Chondrocyte (in vitro differentiated cells): ENCODE measurements around the gene GRIN2D. TPM values are rescaled to one million over a fixed set of nuclear protein-coding genes. Genes with fewer than 3 reads are reported as not detected.

Experiments
- DNase-seq: peaks from one replicate; pipeline ENCODE4 v3.0.0; 2021; ENCODE audit warnings: mixed read lengths, low spot score
- H3K27ac Mint-ChIP-seq: one replicate; pipeline ENCODE4 v1.8.0; 2021; ENCODE audit warnings: mild to moderate bottlenecking, moderate library complexity, mixed read lengths; ENCODE audit not compliant: unreplicated experiment
- H3K27me3 Mint-ChIP-seq: 2 replicates; pipeline ENCODE4 v1.8.0; 2021; ENCODE audit warnings: low read depth, mixed read lengths
- H3K36me3 Mint-ChIP-seq: 2 replicates; pipeline ENCODE4 v1.8.0; 2021; ENCODE audit warnings: low read depth, mixed read lengths
- H3K4me1 Mint-ChIP-seq: 2 replicates; pipeline ENCODE4 v1.8.0; 2021; ENCODE audit warnings: low read depth, mild to moderate bottlenecking, mixed read lengths
- H3K4me3 Mint-ChIP-seq: one replicate; pipeline ENCODE4 v1.8.0; 2021; ENCODE audit warnings: mild to moderate bottlenecking, moderate library complexity, mixed read lengths; ENCODE audit not compliant: unreplicated experiment
- H3K9me3 Mint-ChIP-seq: 2 replicates; pipeline ENCODE4 v1.8.0; 2021; ENCODE audit warnings: low read depth, mixed read lengths
- total RNA-seq: library from RNA; stranded (reverse); gene quantifications from 3 replicates; pipeline ENCODE4 v1.2.1, GENCODE V29; 2021
- TF ChIP-seq, protein P1 (sequence below): fragments of 200-600 bp; sonication (generic); IDR thresholded peaks from 2 replicates; pipeline ENCODE4 v1.5.0; 2021; ENCODE audit warnings: antibody characterized with exemption, mild to moderate bottlenecking, moderate library complexity

GRIN2D gene
- total RNA-seq, 1 donor from 2014 or later, result 4.9 TPM

DNA sequence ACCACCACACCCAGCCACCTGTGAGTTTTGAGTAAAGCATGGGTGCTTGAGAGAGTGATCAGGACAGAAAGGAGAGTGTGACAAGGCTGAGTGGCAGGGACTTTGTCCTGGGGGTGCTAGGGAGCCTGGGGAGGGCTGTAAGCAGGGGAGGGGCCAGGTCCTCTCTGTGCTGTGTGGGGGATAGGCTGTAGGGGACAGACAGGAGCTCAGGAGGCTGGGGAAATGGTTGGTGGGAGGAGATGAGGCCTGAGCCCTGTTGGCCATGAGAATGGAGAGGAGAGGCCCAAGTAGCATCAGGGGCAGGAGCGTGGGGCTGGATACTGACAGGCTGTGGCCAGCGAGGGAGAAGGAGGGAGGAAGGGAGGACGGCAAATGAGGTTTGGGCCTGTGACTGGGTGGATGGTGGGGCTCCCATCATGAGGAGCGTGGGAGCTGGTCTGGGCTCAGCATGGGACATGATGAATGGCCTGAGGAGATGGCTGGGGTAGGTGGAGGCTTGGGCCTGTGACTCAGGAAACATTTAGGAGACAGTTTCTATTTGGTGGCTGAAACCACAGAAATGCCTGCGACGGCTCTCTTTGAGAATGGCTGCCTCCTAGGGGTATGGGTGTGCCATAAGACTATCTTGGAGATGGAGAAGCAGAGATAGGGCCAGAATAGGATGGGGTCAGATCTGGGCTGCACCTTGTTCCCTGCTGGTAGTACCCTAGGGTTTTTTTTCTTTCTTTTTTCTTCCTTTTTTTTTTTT lies 25.0 kb downstream of the GRIN2D start:
- no peaks in the 10 kb centered on the region for H3K27me3 Mint-ChIP-seq
- no peak for DNase-seq
- no peak overlapping the region for H3K27ac Mint-ChIP-seq
- TF ChIP-seq, protein P1, sequence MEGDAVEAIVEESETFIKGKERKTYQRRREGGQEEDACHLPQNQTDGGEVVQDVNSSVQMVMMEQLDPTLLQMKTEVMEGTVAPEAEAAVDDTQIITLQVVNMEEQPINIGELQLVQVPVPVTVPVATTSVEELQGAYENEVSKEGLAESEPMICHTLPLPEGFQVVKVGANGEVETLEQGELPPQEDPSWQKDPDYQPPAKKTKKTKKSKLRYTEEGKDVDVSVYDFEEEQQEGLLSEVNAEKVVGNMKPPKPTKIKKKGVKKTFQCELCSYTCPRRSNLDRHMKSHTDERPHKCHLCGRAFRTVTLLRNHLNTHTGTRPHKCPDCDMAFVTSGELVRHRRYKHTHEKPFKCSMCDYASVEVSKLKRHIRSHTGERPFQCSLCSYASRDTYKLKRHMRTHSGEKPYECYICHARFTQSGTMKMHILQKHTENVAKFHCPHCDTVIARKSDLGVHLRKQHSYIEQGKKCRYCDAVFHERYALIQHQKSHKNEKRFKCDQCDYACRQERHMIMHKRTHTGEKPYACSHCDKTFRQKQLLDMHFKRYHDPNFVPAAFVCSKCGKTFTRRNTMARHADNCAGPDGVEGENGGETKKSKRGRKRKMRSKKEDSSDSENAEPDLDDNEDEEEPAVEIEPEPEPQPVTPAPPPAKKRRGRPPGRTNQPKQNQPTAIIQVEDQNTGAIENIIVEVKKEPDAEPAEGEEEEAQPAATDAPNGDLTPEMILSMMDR, result peak; percentile 29
- peaks cover 22% of the 10 kb centered on the region for H3K4me1 Mint-ChIP-seq
- H3K4me3 Mint-ChIP-seq, result no peak overlapping the region
- peaks cover 3% of the 10 kb centered on the region for H3K36me3 Mint-ChIP-seq
- no peaks in the 10 kb centered on the region for H3K9me3 Mint-ChIP-seq

DNA sequence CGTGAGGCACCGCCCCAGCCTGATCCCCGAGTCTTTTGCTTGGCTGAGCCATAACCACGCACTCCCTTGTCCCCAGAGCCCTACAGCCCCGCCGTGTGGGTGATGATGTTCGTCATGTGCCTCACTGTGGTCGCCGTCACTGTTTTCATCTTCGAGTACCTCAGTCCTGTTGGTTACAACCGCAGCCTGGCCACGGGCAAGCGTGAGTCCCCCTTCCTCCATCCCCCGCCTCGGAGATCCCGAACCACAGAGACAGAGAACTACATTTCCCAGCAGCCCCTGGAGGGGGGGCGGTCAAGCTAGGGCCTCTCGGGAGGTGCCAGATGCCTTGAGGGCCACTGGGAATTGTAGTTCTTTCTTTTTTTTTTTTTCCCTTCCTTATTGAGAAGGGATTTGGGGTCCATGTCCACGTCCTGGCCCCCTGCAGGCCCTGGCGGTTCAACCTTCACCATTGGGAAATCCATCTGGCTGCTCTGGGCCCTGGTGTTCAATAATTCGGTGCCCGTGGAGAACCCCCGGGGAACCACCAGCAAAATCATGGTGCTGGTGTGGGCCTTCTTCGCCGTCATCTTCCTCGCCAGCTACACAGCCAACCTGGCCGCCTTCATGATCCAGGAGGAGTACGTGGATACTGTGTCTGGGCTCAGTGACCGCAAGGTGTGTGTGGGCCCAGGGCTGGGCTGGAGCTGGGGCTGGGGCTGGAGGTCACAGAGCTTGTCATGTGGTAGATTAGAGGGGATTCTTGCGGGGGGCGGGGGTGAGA lies 25.9 kb downstream of the GRIN2D start:
- H3K4me3 Mint-ChIP-seq, result no peak overlapping the region
- H3K27ac Mint-ChIP-seq, result no peak overlapping the region

DNA sequence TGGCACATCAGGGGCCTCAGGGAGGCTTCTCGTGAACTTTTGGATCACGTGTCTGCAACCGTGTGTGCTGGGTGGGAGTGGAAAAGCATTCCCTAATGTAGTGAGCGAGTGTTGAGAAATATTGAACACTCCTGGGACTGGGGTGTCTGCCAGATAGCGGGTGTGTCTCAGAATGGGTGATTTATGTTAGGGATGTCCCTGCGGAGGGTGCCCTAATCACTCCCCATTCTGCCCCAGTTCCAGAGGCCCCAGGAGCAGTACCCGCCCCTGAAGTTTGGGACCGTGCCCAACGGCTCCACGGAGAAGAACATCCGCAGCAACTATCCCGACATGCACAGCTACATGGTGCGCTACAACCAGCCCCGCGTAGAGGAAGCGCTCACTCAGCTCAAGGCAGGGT lies 28.1 kb downstream of the GRIN2D start:
- TF ChIP-seq, protein P1, result no peak
- Mint-ChIP-seq H3K27me3 (no peaks in the 10 kb centered on the region), H3K4me1 (peaks cover 21% of the 10 kb centered on the region), H3K9me3 (no peaks in the 10 kb centered on the region), H3K4me3 (no peak overlapping the region), H3K27ac (no peak overlapping the region), H3K36me3 (peaks cover 3% of the 10 kb centered on the region)
- no peak for DNase-seq

More for the DNA sequence above, 25.9 kb downstream of the GRIN2D start:
- DNase-seq, result no peak
- no peaks in the 10 kb centered on the region for H3K27me3 Mint-ChIP-seq
- H3K36me3 Mint-ChIP-seq, result peaks cover 3% of the 10 kb centered on the region
- TF ChIP-seq, protein P1, result no peak
- peaks cover 13% of the 10 kb centered on the region for H3K4me1 Mint-ChIP-seq
- H3K9me3 Mint-ChIP-seq, result no peaks in the 10 kb centered on the region

DNA sequence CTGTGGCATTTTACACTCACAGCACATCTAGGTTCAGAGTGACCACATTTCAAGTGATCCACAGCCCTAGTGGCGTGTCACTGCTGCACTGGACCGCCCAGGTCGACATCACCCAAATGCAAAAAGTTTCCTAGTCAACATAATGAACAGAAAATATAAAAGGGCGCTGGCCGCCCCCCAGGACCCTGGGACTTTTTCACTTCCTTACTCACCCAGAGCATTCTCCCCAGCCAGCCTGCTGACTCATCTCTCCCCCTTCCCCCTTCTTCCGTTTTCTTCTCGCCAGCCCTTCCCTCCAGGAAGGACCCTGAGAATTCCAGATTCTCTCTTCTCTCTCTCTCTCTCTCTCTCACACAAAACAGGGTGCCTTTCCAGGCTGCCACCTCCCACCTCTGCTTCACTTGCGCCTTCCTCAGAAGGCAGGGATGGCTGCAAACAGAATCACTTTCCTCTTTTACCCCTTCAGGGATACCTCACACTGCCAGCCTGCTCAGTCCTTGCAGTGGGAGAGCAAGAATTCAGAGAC lies 31.3 kb downstream of the GRIN2D start:
- H3K27ac Mint-ChIP-seq, result peak overlapping the region; percentile 99
- H3K36me3 Mint-ChIP-seq, result peaks cover 3% of the 10 kb centered on the region
- H3K4me3 Mint-ChIP-seq, result peak overlapping the region; percentile 72
- peaks cover 14% of the 10 kb centered on the region for H3K4me1 Mint-ChIP-seq
- no peaks in the 10 kb centered on the region for H3K9me3 Mint-ChIP-seq
- TF ChIP-seq, protein P1, result no peak
- H3K27me3 Mint-ChIP-seq, result no peaks in the 10 kb centered on the region
- no peak for DNase-seq

DNA sequence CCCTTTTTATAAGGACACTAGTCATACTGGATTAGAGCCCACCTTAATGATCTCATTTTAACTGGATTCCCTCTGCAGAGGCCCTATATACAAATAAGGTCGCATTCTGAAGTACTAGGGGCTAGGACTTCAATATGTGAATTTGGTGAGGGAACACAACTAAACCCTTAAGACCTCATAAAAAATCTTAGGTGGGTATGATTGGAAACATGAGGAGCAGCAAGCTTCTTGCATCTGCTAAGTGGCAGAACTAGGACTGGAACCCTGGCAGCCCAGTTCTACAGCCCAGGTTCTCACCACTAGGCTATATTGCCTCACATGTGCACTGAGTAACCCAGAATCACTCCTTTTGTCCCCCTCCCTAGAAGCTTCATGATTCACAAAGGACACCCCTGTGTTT lies 35.2 kb downstream of the GRIN2D start:
- TF ChIP-seq, protein P1, result no peak
- Mint-ChIP-seq H3K9me3 (peaks cover 6% of the 10 kb centered on the region), H3K4me1 (peaks cover 14% of the 10 kb centered on the region), H3K4me3 (no peak overlapping the region), H3K36me3 (peaks cover 3% of the 10 kb centered on the region), H3K27ac (no peak overlapping the region), H3K27me3 (no peaks in the 10 kb centered on the region)
- DNase-seq, result no peak
